Stomach smooth muscle (tissue), 2 donors: ENCODE measurements around the gene SSR2.

Experiments used
- H3K27ac ChIP-seq: one replicate; pipeline ENCODE4 v1.7.0; 2013; ENCODE audit warnings: mild to moderate bottlenecking, low read length, inconsistent platforms
- H3K27me3 ChIP-seq, 2 donors: one replicate each; pipeline ENCODE4 v1.7.0; 2013; ENCODE audit warnings: low read length in 2 of 2; ENCODE audit not compliant: insufficient read depth in 2 of 2, control insufficient read depth in 1 of 2
- H3K36me3 ChIP-seq, 2 donors: one replicate each; pipeline ENCODE4 v1.7.0; 2013; ENCODE audit warnings: low read length in 2 of 2; ENCODE audit not compliant: control insufficient read depth in 2 of 2, insufficient read depth in 2 of 2
- H3K4me1 ChIP-seq: one replicate; pipeline ENCODE4 v1.7.0; 2013; ENCODE audit warnings: low read length; ENCODE audit not compliant: control insufficient read depth, insufficient read depth
- H3K4me3 ChIP-seq, 2 donors: one replicate each; pipeline ENCODE4 v1.7.0; 2013; ENCODE audit warnings: low read length in 2 of 2
- H3K9ac ChIP-seq, 2 donors: one replicate each; pipeline ENCODE4 v1.7.0; 2013; ENCODE audit warnings: low read length in 2 of 2, mild to moderate bottlenecking in 1 of 2
- H3K9me3 ChIP-seq, 2 donors: one replicate each; pipeline ENCODE4 v1.7.0; 2013; ENCODE audit warnings: low read length in 2 of 2; ENCODE audit not compliant: control insufficient read depth in 2 of 2
- donor health status: healthy.
- donor health status: Pancreatic carcinoma.

Gene SSR2

GRCh38 chr1:155978325-155978972, 42.3 kb downstream of the SSR2 start, which contains the start of gene ARHGEF2:
TSS of gene ARHGEF2 (minus strand) at chr1:155978547. CDS start at chr1:155978427, 120 bp downstream.
- Histone ChIP-seq H3K4me3 (peak within 1 kb of the TSS; percentile 85), H3K36me3 (no peaks in the 10 kb centered on the region), H3K9me3 (no peaks in the 10 kb centered on the region), H3K27me3 (no peaks in the 10 kb centered on the region), H3K27ac (peak within 1 kb of the TSS; percentile 88), H3K4me1 (peaks cover 86% of the 10 kb centered on the region), H3K9ac (peak within 1 kb of the TSS; percentile 84 to 86)

DNA sequence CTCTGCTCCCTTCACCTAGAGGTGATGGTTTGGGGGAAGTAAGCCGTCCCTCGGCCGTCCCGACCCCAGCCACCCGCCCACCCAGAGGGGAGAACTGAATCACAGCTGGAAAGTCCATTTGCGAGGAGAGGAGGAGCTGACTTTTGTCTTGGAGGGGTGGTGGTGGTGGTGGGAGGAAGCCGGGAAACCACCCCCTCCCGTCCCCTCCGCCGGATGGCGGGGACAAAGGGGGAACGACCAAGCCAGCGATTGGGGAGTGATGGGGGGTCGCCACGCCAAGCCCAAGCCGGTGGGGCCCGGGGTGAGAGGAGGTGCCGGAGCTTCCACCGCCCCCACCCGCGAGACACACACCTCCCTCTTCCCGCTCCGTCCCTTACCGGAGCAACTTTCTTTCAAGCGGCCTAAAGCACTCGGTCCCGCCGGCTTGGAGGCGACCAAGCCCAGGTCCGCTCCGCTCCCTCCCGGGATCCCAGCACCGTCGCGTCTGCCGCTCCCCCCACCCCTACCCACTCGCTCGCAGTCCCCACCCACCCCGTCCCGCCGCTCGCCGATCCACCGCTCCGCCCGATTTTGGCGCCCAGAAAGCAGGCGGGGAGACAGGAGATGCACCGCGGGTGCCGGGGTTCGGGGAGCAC, 42.9 kb downstream of the SSR2 start:
- Histone ChIP-seq H3K27me3 (no peaks in the 10 kb centered on the region), H3K9me3 (no peaks in the 10 kb centered on the region), H3K27ac (peak overlapping the region; percentile 88), H3K4me1 (peaks cover 84% of the 10 kb centered on the region), H3K36me3 (no peaks in the 10 kb centered on the region), H3K4me3 (peak overlapping the region; percentile 85), H3K9ac (peak overlapping the region; percentile 84 to 86)

DNA sequence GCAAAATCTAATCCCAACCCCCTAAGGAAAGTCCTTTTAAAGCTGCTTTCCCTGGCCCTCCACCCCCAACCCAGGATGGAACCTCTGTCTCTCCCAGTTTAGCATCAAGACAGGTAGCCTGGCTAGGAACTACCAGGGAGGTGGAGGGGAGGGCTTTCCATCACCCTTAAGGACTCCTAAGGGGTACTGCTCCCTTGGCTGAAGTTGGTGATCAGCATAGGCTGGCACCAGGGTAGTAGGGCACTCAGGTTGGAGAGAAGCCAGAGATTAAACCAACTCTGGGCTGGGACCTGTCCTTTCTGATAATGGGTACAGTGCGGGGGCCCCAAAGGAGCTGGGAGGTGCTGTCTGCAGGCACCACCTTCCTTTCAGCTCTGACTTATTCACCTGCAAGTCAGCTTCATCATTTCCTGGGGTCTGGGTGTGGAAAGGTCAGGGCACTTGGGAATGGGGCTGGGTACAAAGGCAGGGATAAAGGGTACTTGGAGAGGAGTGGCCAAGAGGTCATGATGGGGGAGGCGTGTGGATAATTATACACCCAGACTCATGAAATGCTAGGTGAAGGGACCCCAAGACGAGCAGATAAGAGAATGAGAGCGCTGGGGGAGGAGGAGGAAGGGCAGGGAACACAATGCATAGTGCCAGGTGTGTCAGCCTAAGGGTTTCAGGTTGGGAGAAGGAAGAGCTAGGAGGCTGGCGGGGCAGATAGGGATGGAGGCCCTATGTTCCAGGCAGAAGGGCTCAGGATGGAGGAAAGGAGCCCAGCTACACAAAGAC, 43.6 kb downstream of the SSR2 start:
- H3K27me3 ChIP-seq, result no peaks in the 10 kb centered on the region
- no peaks in the 10 kb centered on the region for H3K9me3 ChIP-seq

DNA sequence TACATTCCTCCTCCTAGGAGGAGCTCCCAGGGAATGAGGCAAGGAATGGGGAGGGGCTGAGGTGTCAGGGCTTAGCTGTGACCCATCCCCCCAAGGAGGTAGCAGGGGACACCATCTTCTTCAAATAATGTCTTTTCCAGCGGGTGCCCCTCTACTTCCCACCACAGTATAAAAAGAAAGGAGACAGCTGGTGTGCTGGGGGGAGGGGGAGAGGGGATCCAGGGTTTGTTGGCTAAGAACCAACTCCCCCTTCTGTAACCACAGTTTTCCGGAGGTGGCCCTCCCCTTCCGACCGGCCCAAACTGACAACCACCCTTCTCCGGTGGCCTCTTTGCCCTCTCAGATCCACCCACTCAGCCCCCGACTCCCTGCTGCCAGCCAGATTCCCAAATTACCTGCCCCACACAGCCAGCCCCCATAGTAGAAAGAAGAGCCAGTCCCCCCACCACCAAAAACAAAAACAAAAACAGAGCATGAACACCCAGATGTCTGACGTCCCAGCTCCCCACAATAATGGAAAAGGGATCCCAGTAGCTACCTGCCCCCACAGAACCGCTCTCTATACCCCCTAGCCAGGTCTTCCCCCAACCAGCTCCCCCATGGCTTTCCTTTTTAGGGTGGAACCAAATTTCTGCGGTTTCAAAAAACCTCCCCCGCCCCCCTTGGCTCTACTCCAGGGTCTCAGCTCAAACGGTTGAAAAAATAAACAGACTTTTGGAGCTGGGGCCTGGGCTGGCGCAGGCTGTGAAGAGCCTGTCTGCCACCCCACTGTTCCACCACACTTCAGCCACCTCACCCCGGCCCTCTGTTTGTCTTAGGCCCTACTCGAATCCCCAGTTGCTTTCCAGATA, 44.5 kb downstream of the SSR2 start:
- Histone ChIP-seq H3K36me3 (no peaks in the 10 kb centered on the region), H3K27me3 (no peaks in the 10 kb centered on the region), H3K27ac (peak overlapping the region; percentile 88), H3K4me1 (peaks cover 83% of the 10 kb centered on the region), H3K9ac (peak overlapping the region; percentile 80 to 86), H3K4me3 (peak overlapping the region; percentile 85), H3K9me3 (no peaks in the 10 kb centered on the region)

More for the DNA sequence above, 43.6 kb downstream of the SSR2 start:
- H3K27ac ChIP-seq, result peak overlapping the region; percentile 88
- H3K4me3 ChIP-seq, result peak overlapping the region; percentile 85
- H3K36me3 ChIP-seq, result no peaks in the 10 kb centered on the region
- H3K4me1 ChIP-seq, result peaks cover 86% of the 10 kb centered on the region
- H3K9ac ChIP-seq, result peak overlapping the region; percentile 80 to 86

DNA sequence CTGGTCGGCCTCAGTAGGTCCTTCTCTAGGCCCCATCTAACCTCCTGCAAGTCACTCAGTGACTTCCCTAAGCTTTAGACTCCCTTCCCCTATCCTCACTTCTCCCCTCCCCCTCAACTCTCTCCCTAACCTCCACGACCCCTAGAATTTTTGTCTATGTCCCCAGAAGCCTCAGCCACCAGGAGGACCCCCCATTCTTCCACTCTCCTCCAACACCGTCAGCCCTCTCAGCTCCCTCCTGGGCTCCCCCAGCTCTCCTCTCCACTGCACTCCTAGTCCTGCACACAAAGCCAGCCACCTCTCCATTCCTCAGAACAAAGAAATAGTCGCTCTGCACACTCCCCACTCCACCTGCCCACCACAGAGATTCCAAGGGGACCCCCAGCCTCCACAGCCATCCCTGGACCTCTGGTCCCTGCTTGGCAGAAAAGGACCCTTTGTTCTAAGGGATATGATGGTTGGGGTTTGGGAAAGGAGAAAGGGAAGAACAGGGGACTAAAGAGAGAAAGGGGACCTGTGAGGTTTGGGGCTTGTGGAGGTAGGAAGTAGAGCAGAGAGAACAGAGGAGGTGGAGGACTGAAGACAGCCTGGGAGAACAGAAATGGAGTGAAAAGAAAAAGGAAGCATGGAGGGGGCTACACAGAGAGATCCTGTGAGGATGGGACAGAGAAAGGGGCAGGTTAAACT, 45.2 kb downstream of the SSR2 start:
- Histone ChIP-seq H3K4me1 (peaks cover 82% of the 10 kb centered on the region), H3K9me3 (no peaks in the 10 kb centered on the region), H3K4me3 (peak overlapping the region; percentile 85), H3K27me3 (no peaks in the 10 kb centered on the region), H3K36me3 (no peaks in the 10 kb centered on the region), H3K9ac (peak overlapping the region; percentile 80 to 86), H3K27ac (peak overlapping the region; percentile 88)

DNA sequence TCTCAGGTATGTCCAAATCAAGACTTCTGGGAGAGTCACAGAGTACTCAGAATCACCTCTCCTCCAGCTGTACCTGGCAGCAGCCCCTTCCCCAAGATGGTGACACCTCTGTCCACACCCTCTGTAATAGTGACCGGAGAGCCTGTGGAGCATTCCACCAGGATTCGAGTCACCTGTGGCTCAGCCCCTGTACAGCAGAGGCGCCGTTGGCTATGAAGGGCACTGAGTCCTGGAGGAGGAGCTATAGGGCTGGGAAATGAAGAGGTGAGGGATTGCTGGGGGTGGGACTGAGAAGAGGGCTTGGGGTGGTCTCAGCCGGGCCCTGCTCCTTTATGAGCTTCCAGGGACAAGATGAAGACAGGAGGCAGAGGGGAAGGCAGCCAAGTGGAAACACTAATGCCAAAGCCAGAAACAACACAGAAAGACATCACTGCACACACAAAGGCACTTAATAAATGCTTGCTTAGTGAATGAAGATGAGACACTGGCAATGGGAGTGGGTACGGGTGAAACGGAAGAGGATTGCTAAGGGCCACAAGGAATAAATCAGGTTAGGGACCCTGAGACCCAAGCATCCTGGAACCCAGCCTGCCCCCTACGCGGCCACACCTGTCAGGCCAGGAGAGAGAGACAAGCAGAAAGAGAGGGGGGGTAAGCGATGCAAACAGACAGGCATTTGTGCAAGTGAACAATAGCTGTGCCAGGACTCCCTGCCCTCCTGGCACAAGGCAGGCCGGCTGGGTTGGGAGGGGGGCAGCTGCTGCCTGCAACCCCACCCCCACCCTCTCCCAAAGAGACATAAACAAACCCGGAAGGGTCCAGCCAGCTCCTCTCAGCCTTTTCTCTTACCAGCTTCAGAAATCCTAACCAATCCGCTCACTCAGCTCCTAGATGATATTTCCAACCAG, 46.3 kb downstream of the SSR2 start:
- Histone ChIP-seq H3K9ac (peak overlapping the region; percentile 60 to 86), H3K9me3 (no peaks in the 10 kb centered on the region), H3K36me3 (no peaks in the 10 kb centered on the region), H3K4me1 (peaks cover 82% of the 10 kb centered on the region), H3K4me3 (peak overlapping the region; percentile 85), H3K27me3 (no peaks in the 10 kb centered on the region), H3K27ac (peak overlapping the region; percentile 88)

DNA sequence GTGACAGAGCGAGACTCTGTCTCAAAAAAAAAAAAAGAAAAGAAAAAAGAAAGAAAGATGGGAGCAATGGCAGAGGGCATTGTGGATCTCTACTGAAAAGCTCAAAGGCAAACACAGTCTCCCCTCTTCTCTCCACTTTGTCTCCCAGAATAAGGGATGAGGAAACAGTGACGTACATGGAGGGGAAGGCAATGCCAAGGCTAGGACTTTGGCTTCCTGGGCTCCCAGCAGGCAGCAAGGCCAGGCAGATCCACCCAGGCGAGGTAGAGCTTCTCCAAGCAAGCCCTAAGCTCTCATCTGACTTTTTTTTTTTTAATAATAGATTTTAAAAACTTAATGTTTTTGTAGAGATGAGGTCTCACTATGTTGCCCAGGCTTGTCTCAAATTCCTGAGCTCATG, 47.0 kb downstream of the SSR2 start:
- no peaks in the 10 kb centered on the region for H3K27me3 ChIP-seq
- no peaks in the 10 kb centered on the region for H3K9me3 ChIP-seq
- H3K27ac ChIP-seq, result no peak overlapping the region
- H3K9ac ChIP-seq, result no peak overlapping the region
- peaks cover 82% of the 10 kb centered on the region for H3K4me1 ChIP-seq
- peaks cover 0 to 7% of the 10 kb centered on the region in 2 donors for H3K36me3 ChIP-seq
- H3K4me3 ChIP-seq, result no peak overlapping the region

DNA sequence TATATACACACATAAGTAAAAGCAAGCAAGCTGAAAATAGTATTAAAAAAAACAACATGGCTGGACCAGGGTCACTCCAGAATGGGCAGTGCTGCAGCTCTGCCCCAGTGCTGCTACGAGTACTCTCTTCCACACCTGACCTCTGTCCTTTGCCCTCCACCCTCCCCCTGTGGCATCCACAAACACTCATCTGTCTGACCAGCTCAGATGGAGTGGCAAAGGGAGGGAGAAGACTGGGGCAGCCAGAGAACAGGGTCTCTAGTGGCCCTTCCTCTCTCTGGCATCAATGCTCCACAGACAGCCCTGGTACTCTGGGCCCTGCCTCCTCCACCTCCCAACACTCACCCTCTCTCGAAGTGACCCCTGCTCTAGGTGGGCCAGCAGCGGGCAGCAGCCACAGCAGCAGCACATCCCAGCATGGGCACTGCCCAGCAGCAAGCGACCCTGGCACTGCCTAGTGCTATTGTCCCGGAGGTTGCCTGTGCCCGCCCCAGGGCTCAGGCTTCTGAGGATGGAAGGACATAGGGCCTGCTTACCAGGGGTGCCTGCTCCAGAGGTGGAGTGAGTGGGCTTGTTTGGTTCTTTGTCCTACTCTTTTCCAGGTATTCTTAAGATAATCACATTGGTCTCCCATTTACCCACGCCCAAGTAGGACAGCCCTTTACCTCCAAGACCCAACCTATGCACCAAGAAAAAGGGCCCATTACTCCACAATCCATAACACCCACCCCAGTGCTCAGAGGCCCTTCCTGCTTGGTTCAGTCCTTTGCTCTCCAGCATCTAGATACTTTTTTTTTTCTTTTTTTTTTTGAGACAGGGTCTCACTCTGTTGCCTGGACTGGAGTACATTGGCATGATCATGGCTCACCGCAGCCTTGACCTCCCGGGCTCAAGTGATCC, 48.6 kb downstream of the SSR2 start:
- peaks cover 88% of the 10 kb centered on the region for H3K4me1 ChIP-seq
- H3K36me3 ChIP-seq, result peaks cover 0 to 7% of the 10 kb centered on the region in 2 donors
- H3K27me3 ChIP-seq, result no peaks in the 10 kb centered on the region
- H3K9ac ChIP-seq, result no peak overlapping the region
- no peak overlapping the region for H3K4me3 ChIP-seq
- H3K9me3 ChIP-seq, result no peaks in the 10 kb centered on the region
- H3K27ac ChIP-seq, result no peak overlapping the region
